Measurements from ENCODE around the gene A4GALT. TPM values are rescaled to one million over a fixed set of nuclear protein-coding genes. Genes with fewer than 3 reads are reported as not detected.
"Not testable (repeated sequence)": the region's sequence is repeated elsewhere in the genome, so short reads cannot be mapped to it uniquely, and the experiment has no call there.

Gene A4GALT
- polyA plus RNA-seq, 3 donors = 22.8 to 25.9 (median 24.2) TPM

GRCh38 chr22:42747701-42748513 is 27.2 kb upstream of the A4GALT start:
- no peak for DNase-seq

- no peak for DNase-seq
Observed at GRCh38 chr22:42745118-42745517, 24.4 kb upstream of the A4GALT start.

GRCh38 chr22:42743501-42743991 is 22.9 kb upstream of the A4GALT start:
- DNase-seq = peak; percentile 26

- no peak for DNase-seq
Observed at GRCh38 chr22:42742940-42743339, 22.3 kb upstream of the A4GALT start.

- DNase-seq = not testable (repeated sequence)
Observed at GRCh38 chr22:42740320-42740719, 19.6 kb upstream of the A4GALT start.

- DNase-seq = no peak
Observed at GRCh38 chr22:42734406-42734805, 13.7 kb upstream of the A4GALT start.

GRCh38 chr22:42733394-42733793 is 12.7 kb upstream of the A4GALT start:
- not testable (repeated sequence) for DNase-seq

- DNase-seq = no peak
Observed at GRCh38 chr22:42732081-42732480, 11.4 kb upstream of the A4GALT start.

GRCh38 chr22:42726811-42727210 is 6.1 kb upstream of the A4GALT start:
- no peak for DNase-seq

GRCh38 chr22:42725606-42726355 is 5.1 kb upstream of the A4GALT start:
- DNase-seq = no peak

- DNase-seq = no peak
Observed at GRCh38 chr22:42724062-42724461, 3.4 kb upstream of the A4GALT start.

- no peak for DNase-seq
Observed at GRCh38 chr22:42721045-42721434, 370 bp upstream of the A4GALT start.

GRCh38 chr22:42719656-42720262 is 911 bp downstream of the A4GALT start:
- no peak for DNase-seq

- no peak for DNase-seq
Observed at GRCh38 chr22:42719133-42719532, 1.5 kb downstream of the A4GALT start.

- peak; percentile 51 for DNase-seq
Observed at GRCh38 chr22:42717197-42717928, 3.3 kb downstream of the A4GALT start.

- no peak for DNase-seq
Observed at GRCh38 chr22:42716649-42717127, 4.0 kb downstream of the A4GALT start.

- DNase-seq = no peak
Observed at GRCh38 chr22:42716221-42716620, 4.4 kb downstream of the A4GALT start.

- no peak for DNase-seq
Observed at GRCh38 chr22:42714768-42715390, 5.8 kb downstream of the A4GALT start.

GRCh38 chr22:42714308-42714707 is 6.4 kb downstream of the A4GALT start:
- DNase-seq = no peak

- no peak for DNase-seq
Observed at GRCh38 chr22:42711895-42712837, 8.5 kb downstream of the A4GALT start.

All from renal pelvis (tissue), 4 donors.